ENCODE data around the gene KRTAP9-4. TPM values are rescaled to one million over a fixed set of nuclear protein-coding genes. Genes with fewer than 3 reads are reported as not detected.

The KRTAP9-4 gene
- total and polyA plus RNA-seq, 2 of the 8 experiments (the other 6 are each of a cell fraction or from before 2014, with no cell fraction given), result not detected

DNA sequence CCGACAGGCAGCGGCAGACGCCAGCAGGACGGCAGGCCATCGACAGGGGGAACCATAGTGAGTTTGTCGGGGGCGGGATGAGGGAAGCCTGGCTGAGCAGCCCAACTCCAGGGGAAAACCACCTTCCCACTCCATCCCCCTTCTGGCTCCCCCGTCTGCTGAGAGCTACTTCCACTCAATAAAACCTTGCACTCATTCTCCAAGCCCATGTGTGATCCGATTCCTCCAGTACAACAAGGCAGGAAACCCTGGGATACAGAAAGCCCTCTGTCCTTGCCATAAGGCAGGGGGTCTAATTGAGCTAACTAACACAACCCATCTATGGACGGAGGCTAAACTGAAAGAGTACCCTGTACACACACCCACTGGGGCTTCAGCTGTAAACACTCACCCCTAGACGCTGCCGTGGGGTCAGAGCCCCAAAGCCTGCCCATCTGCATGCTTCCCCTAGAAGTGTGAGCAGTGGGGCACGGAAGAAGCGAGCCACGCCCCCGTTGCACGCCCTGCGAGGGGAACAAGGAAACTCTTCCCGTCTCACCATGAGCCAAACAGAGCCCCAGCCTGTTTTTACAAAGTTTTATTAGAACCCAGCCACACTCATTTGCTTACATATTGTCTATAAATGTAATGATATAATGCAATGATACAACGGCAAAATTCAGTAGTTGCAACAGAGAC lies 49.1 kb downstream of the KRTAP9-4 start:
- no peak overlapping the region for H3K23ac ChIP-seq (ENCODE audit: insufficient read length)
- H3K4ac ChIP-seq (replicated peaks; ENCODE audit: insufficient read length, low read depth, low read length), result no peak overlapping the region
- H3K79me2 ChIP-seq (ENCODE audit: control insufficient read depth in 1 of 2, insufficient read depth in 2 of 2, low read length in 2 of 2), result no peaks in the 10 kb centered on the region
- no peak overlapping the region for H3K4me2 ChIP-seq (ENCODE audit: insufficient read depth in 1 of 2, low read depth in 2 of 2, low read length in 2 of 2)
- no peaks in the 10 kb centered on the region for H3K36me3 ChIP-seq (ENCODE audit: control insufficient read depth in 2 of 4, insufficient read depth in 4 of 4, low read length in 3 of 4)
- FAIRE-seq (no peak), DNase-seq (ENCODE audit: low read depth in 1 of 2, low spot score in 2 of 2) (no peak)
- no peak overlapping the region for H4K5ac ChIP-seq (ENCODE audit: insufficient read length, low read depth, low read length)
- no peaks in the 10 kb centered on the region for H3K23me2 ChIP-seq (ENCODE audit: low read depth, low read length)
- CTCF ChIA-PET (ENCODE audit: partially characterized antibody), result no interaction called here
- TF ChIP-seq CTBP2 (IDR thresholded peaks at IDR 0.05; ENCODE audit: borderline replicate concordance, insufficient read depth, insufficient read length, low read length), result no peak
- no peak for TF ChIP-seq CREB1 (IDR thresholded peaks at IDR 0.05)
- no peak for TF ChIP-seq BACH1 (IDR thresholded peaks at IDR 0.05; ENCODE audit: low read length)
- TF ChIP-seq, protein P1, sequence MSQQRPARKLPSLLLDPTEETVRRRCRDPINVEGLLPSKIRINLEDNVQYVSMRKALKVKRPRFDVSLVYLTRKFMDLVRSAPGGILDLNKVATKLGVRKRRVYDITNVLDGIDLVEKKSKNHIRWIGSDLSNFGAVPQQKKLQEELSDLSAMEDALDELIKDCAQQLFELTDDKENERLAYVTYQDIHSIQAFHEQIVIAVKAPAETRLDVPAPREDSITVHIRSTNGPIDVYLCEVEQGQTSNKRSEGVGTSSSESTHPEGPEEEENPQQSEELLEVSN (IDR thresholded peaks at IDR 0.05), result no peak
- TF ChIP-seq SP4 (IDR thresholded peaks at IDR 0.05; ENCODE audit: low read length), result no peak
- no peak for TF ChIP-seq SUZ12 (IDR thresholded peaks at IDR 0.05; ENCODE audit: low read length)
- no peak for TF ChIP-seq TAF7 (optimal IDR thresholded peaks at IDR 0.05; ENCODE audit: borderline replicate concordance, low read depth, low read length)
- TF ChIP-seq SIRT6 (IDR thresholded peaks at IDR 0.05; ENCODE audit: low read length), result no peak
- no peaks in the 10 kb centered on the region; a peak in 1 of 4 replicates for H3K9me3 ChIP-seq (ENCODE audit: insufficient read depth in 2 of 2, low read depth in 1 of 2, low read length in 1 of 2)
- no peak overlapping the region for H3K27ac ChIP-seq (ENCODE audit: low read depth, low read length)
- 89% methylated on average over 20 of the region's 20 CpGs; no CpG with 5 or more reads in 1 of the 2 experiments for WGBS, 2 experiments (ENCODE audit: extremely low coverage in 1 of 2, insufficient coverage in 1 of 2, insufficient read length in 1 of 2, insufficient replicate concordance in 2 of 2, low coverage in 1 of 2, low lambda C conversion rate in 2 of 2, missing lambda C conversion rate in 1 of 2)
- H3K9ac ChIP-seq (replicated peaks in 1 of 4; ENCODE audit: extremely low read depth in 1 of 4, low read depth in 3 of 4, low read length in 3 of 4), result no peak overlapping the region
- H3K4me1 ChIP-seq (replicated peaks in 1 of 4; ENCODE audit: control insufficient read depth in 3 of 4, insufficient read depth in 4 of 4, low read length in 3 of 4), result no peaks in the 10 kb centered on the region; a peak in 1 of 7 replicates
- no peak overlapping the region for H2BK5ac ChIP-seq (ENCODE audit: low read depth, low read length)
- H2BK15ac ChIP-seq (ENCODE audit: low read length), result no peak overlapping the region
- no peak overlapping the region for H2BK12ac ChIP-seq (ENCODE audit: low read depth, low read length)
- H2AFZ ChIP-seq (ENCODE audit: low read length), result no peak overlapping the region
- no peak overlapping the region for H2BK120ac ChIP-seq (replicated peaks; ENCODE audit: low read depth, low read length)
- POLR2A ChIA-PET (ENCODE audit: partially characterized antibody), result no interaction called here
- no peaks in the 10 kb centered on the region for H4K20me1 ChIP-seq (replicated peaks in 1 of 2; ENCODE audit: control insufficient read depth in 1 of 2, insufficient read depth in 2 of 2, low read length in 2 of 2)
- H2AK5ac ChIP-seq (ENCODE audit: low read depth, low read length), result no peak overlapping the region
- no peaks in the 10 kb centered on the region; a peak in 1 of 7 replicates for H3K27me3 ChIP-seq (replicated peaks in 1 of 4; ENCODE audit: control insufficient read depth in 3 of 4, extremely low read depth in 1 of 4, insufficient read depth in 3 of 4, low read length in 3 of 4)
- no peak overlapping the region for H2BK20ac ChIP-seq (ENCODE audit: low read length)
- no peak overlapping the region for H3K18ac ChIP-seq (ENCODE audit: extremely low read depth, low read length)
- no peak overlapping the region for H3K14ac ChIP-seq (ENCODE audit: insufficient read length)
- no peak overlapping the region for H3K4me3 ChIP-seq (ENCODE audit: extremely low read depth in 1 of 4, insufficient read depth in 2 of 4, low read depth in 3 of 4, low read length in 4 of 4)
- H3K56ac ChIP-seq (replicated peaks; ENCODE audit: insufficient read length, low read depth, low read length), result no peak overlapping the region
- H3K79me1 ChIP-seq (ENCODE audit: low read depth, low read length), result no peaks in the 10 kb centered on the region
- no peak overlapping the region for H4K8ac ChIP-seq (ENCODE audit: extremely low read depth, insufficient read depth, low read length)
- no peak overlapping the region for H4K91ac ChIP-seq (replicated peaks; ENCODE audit: insufficient read length, low read length)
